RWPE2 (cell line): ENCODE results near the gene DEDD2.

Experiments used
- ATAC-seq: fragments of 200-7000 bp; cut with Tn5 transposase; 3 replicates; pipeline ENCODE4 v1.9.1; 2021; ENCODE audit warnings: low read depth
- DNase-seq: peaks from one replicate; pipeline ENCODE4 v3.0.0-alpha.2; 2020; ENCODE audit warnings: low spot score
- H3K27ac ChIP-seq: fragments of 450-650 bp; 2 replicates; pipeline ENCODE4 v1.5.1; 2017; ENCODE audit warnings: mild to moderate bottlenecking; ENCODE audit not compliant: poor library complexity, severe bottlenecking
- H3K27me3 ChIP-seq: fragments of 250-450 bp; sonication (Bioruptor Pico); 2 replicates; pipeline ENCODE4 v1.5.1; 2021; ENCODE audit warnings: mild to moderate bottlenecking, moderate library complexity; ENCODE audit not compliant: insufficient read depth, poor library complexity, severe bottlenecking
- H3K36me3 ChIP-seq: fragments of 250-450 bp; sonication (Bioruptor Pico); 2 replicates; pipeline ENCODE4 v1.5.1; 2020; ENCODE audit warnings: low read depth, mild to moderate bottlenecking, moderate library complexity
- H3K4me1 ChIP-seq: fragments of 250-450 bp; sonication (Bioruptor Pico); 2 replicates; pipeline ENCODE4 v1.5.1; 2021; ENCODE audit warnings: mild to moderate bottlenecking, moderate library complexity; ENCODE audit not compliant: insufficient read depth, poor library complexity, severe bottlenecking
- H3K4me3 ChIP-seq: fragments of 250-450 bp; sonication (Bioruptor Pico); 2 replicates; pipeline ENCODE4 v1.5.1; 2021; ENCODE audit warnings: mild to moderate bottlenecking, moderate library complexity; ENCODE audit not compliant: severe bottlenecking
- H3K9me3 ChIP-seq: fragments of 250-450 bp; sonication (Bioruptor Pico); 2 replicates; pipeline ENCODE4 v1.5.1; 2021; ENCODE audit warnings: mild to moderate bottlenecking, moderate library complexity; ENCODE audit not compliant: severe bottlenecking
- TF ChIP-seq, protein P1 (sequence below): fragments of 450-650 bp; IDR thresholded peaks from one replicate; pipeline ENCODE4 v1.5.1; 2017; ENCODE audit warnings: mild to moderate bottlenecking, moderate library complexity; ENCODE audit not compliant: poor library complexity, severe bottlenecking

The DEDD2 gene

GRCh38 chr19:42154471-42155323, 62.8 kb downstream of the DEDD2 start:
- H3K9me3 ChIP-seq, result no peaks in the 10 kb centered on the region
- H3K4me3 ChIP-seq, result no peak overlapping the region
- TF ChIP-seq, protein P1, sequence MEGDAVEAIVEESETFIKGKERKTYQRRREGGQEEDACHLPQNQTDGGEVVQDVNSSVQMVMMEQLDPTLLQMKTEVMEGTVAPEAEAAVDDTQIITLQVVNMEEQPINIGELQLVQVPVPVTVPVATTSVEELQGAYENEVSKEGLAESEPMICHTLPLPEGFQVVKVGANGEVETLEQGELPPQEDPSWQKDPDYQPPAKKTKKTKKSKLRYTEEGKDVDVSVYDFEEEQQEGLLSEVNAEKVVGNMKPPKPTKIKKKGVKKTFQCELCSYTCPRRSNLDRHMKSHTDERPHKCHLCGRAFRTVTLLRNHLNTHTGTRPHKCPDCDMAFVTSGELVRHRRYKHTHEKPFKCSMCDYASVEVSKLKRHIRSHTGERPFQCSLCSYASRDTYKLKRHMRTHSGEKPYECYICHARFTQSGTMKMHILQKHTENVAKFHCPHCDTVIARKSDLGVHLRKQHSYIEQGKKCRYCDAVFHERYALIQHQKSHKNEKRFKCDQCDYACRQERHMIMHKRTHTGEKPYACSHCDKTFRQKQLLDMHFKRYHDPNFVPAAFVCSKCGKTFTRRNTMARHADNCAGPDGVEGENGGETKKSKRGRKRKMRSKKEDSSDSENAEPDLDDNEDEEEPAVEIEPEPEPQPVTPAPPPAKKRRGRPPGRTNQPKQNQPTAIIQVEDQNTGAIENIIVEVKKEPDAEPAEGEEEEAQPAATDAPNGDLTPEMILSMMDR, result no peak
- H3K27ac ChIP-seq, result no peak overlapping the region
- peaks cover 13% of the 10 kb centered on the region for H3K27me3 ChIP-seq
- no peaks in the 10 kb centered on the region for H3K4me1 ChIP-seq
- no peaks in the 10 kb centered on the region for H3K36me3 ChIP-seq
- no peak for ATAC-seq
- DNase-seq, result no peak

DNA sequence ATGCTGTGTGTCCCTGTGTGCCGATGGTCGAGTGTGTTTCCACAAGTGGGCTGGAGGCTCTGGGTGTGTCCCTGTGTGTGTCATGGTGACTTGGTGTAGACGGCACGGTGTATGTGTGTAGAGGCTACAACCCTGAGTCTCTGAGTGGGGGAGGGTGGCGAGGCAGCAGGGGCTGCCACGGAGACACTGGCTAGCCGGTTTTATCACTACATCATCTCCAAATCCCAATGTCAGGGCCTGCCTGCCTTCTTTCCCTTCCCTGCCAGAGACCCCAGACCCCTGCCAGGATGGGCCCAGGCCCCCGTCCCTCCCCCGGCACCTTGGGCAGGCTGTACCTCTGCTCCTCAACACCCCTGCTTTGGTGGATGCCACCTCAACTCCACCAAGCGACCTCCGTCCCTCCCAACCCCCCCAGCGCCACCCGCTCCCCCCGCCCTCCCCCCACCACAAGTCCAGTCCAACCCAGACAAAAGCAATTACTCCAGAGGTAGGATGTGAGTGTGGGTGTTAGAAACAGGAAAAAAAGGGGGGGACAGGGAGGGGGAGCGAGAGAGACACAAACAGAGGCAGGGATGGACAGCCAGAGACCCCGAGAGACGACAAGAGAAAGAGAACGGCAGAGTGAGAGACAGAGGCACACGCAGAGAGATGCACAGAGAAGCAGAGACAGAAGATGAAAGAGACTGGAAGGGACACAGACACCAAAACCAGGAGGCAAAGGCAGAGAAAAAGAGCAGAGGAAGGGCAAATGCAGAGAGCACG, 63.6 kb downstream of the DEDD2 start:
- Histone ChIP-seq H3K27ac (no peak overlapping the region), H3K36me3 (no peaks in the 10 kb centered on the region), H3K4me1 (no peaks in the 10 kb centered on the region), H3K9me3 (no peaks in the 10 kb centered on the region), H3K4me3 (no peak overlapping the region), H3K27me3 (peaks cover 13% of the 10 kb centered on the region)
- ATAC-seq (no peak), DNase-seq (no peak)
- TF ChIP-seq, protein P1, result no peak

GRCh38 chr19:42152910-42153671, 64.4 kb downstream of the DEDD2 start:
- H3K9me3 ChIP-seq, result no peaks in the 10 kb centered on the region
- no peaks in the 10 kb centered on the region for H3K36me3 ChIP-seq
- no peak overlapping the region for H3K27ac ChIP-seq
- ATAC-seq, result no peak
- TF ChIP-seq, protein P1, result no peak
- no peaks in the 10 kb centered on the region for H3K4me1 ChIP-seq
- H3K4me3 ChIP-seq, result no peak overlapping the region
- DNase-seq, result no peak
- H3K27me3 ChIP-seq, result peaks cover 13% of the 10 kb centered on the region

DNA sequence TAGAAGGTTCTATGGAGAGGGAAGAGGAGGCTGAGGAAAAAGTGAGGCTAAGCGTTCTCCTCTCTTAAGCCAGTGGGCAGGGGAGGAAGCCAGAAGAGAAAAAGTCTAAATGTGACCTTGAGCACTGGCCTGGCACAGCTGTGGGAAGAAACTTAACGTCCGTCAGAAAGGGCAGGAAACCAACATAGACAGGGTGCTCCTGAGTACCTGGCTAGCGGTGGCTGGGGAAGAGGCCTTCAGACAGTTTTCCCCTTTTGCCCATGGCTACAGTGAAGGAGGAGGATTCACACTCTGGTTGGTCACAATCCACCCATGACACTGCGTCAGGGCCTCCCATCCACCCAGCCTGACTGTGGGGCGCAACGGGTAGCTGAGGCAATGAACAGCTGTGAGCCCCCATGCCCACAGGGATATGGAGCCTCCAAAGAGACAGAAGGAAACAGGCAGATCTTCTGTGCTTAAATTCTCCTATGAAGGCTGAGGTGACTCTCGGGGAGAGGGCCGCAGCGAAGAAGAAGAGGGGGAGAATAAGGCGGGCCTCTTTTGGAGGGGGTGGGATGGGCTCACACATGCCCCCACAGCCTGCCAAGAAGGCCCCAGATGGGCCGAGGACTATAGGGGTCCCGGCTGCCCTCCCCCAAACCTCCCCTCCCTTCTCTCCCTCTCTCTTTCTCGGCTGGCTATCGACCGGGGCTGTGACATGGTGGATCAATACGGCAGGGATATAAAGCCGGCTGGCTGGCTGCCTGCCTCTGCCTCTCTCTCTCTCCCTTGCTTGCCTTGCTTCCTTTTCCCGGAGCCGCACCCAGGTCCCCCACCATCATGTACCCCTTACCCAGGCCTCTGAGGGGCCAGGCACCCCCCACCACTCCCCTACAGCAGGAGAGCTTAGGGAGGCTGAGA, 65.4 kb downstream of the DEDD2 start:
- peaks cover 13% of the 10 kb centered on the region for H3K27me3 ChIP-seq
- H3K4me1 ChIP-seq, result no peaks in the 10 kb centered on the region
- H3K9me3 ChIP-seq, result no peaks in the 10 kb centered on the region
- no peaks in the 10 kb centered on the region for H3K36me3 ChIP-seq
- no peak overlapping the region for H3K27ac ChIP-seq
- DNase-seq (no peak), ATAC-seq (no peak)
- TF ChIP-seq, protein P1, result no peak
- no peak overlapping the region for H3K4me3 ChIP-seq
